Esophagus squamous epithelium (tissue), 5 donors: ENCODE data around the gene GALC. TPM values are rescaled to one million over a fixed set of nuclear protein-coding genes. Genes with fewer than 3 reads are reported as not detected.

Source experiments
- DNase-seq: peaks from one replicate; lab custom pipeline; 2025; lab: John Stamatoyannopoulos, UW
- H3K27ac ChIP-seq, 4 donors: fragments of 200-600 bp; sonication (generic); one replicate each; pipeline ENCODE4 v1.5.1; 2016 to 2019; ENCODE audit warnings: mild to moderate bottlenecking in 1 of 4
- H3K27me3 ChIP-seq, 4 donors: fragments of 200-600 bp; sonication (generic); 1 replicate in 3 of 4; 2 replicates in 1 of 4; pipeline versions ENCODE4 v1.5.1 to v1.6.0; 2017 to 2021; ENCODE audit warnings: antibody characterized with exemption in 1 of 4
- H3K36me3 ChIP-seq, 3 donors: fragments of 200-600 bp; sonication (generic); one replicate each; pipeline ENCODE4 v1.5.1; 2016 to 2019
- H3K4me1 ChIP-seq, 3 donors: fragments of 200-600 bp; sonication (generic); one replicate each; pipeline ENCODE4 v1.5.1; 2017 to 2019
- H3K4me3 ChIP-seq, 4 donors: fragments of 200-600 bp; sonication (generic); 1 replicate in 3 of 4; 2 replicates in 1 of 4; pipeline ENCODE4 v1.5.1; 2016 to 2019; ENCODE audit warnings: mild to moderate bottlenecking in 2 of 4, moderate library complexity in 1 of 4
- H3K9me3 ChIP-seq, 3 donors: fragments of 200-600 bp; sonication (generic); one replicate each; pipeline ENCODE4 v1.5.1; 2016 to 2019
- CTCF ChIP-seq, 6 experiments: fragments of 450-650 bp in 4 of 6; fragments of 200-600 bp in 2 of 6; sonication (generic) in 2 of 6; IDR thresholded peaks; one replicate each; pipeline ENCODE4 v1.5.1; 2016 to 2019; ENCODE audit warnings: antibody characterized with exemption in 6 of 6, mild to moderate bottlenecking in 4 of 6, moderate library complexity in 4 of 6
- POLR2A ChIP-seq, 4 donors: fragments of 450-650 bp; IDR thresholded peaks; one replicate each; pipeline ENCODE4 v1.6.1; 2017; ENCODE audit warnings: antibody characterized with exemption in 4 of 4, mild to moderate bottlenecking in 4 of 4, moderate library complexity in 3 of 4
- WGBS, 2 donors: methylation state at CpG; one replicate each; pipeline ENCODE4 v1.1.5; 2018; 5-methylcytosine and 5-hydroxymethylcytosine counted together
- intact Hi-C: fragments of 100-400 bp; cut with DNase I; formaldehyde crosslinking; loops from one replicate; pipeline ENCODE4 v1.15.0; 2022
- total RNA-seq, 4 donors: library from RNA; depleted of rRNA; stranded (reverse); fragments of >200 nt; gene quantifications; one replicate each; pipeline ENCODE4 v1.1.0, GENCODE V29; 2016
- donor health status: DM: yes; HTN: yes; CAD: no.

Gene GALC
- total RNA-seq, 4 donors from 2014 or later, result 3.4 to 15.8 (median 10.8) TPM

GRCh38 chr14:87901652-87902051 lies 91.3 kb downstream of the GALC start:
- Histone ChIP-seq H3K4me3 (no peak overlapping the region), H3K4me1 (no peaks in the 10 kb centered on the region), H3K9me3 (no peaks in the 10 kb centered on the region), H3K27ac (no peak overlapping the region), H3K27me3 (peaks cover 0 to 3% (median 0%) of the 10 kb centered on the region in 4 donors), H3K36me3 (no peaks in the 10 kb centered on the region)
- no peak for TF ChIP-seq POLR2A (IDR thresholded peaks at IDR 0.05)
- no peak for TF ChIP-seq CTCF (IDR thresholded peaks at IDR 0.05)
- intact Hi-C loops, result no loop called here
- no peak for DNase-seq

DNA sequence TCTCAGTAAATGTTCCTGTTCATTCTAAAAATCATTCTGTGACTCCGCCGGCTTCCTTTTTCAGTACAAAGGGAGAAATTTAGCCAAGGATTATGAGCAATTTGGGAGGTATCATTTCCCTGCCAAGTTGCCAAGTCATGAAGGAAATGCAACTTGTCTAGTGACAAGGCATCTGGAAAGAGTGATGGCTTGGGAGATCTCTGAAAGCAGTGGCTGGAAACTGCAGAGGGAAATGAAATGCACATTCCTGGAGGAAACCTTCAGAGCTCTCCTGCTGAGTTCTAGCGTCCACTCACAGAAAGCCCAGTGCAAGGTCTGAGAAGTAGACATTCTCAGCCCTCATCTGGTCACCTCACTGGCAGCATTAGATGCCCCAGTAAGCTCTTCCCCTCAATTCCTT lies 91.7 kb downstream of the GALC start:
- Histone ChIP-seq H3K4me3 (no peak overlapping the region), H3K4me1 (no peaks in the 10 kb centered on the region), H3K27ac (no peak overlapping the region), H3K9me3 (no peaks in the 10 kb centered on the region), H3K36me3 (no peaks in the 10 kb centered on the region), H3K27me3 (peaks cover 0 to 3% (median 0%) of the 10 kb centered on the region in 4 donors)
- DNase-seq, result no peak
- intact Hi-C loops, result no loop called here
- TF ChIP-seq CTCF (IDR thresholded peaks at IDR 0.05), result no peak
- TF ChIP-seq POLR2A (IDR thresholded peaks at IDR 0.05), result no peak
- 50 to 58% methylated on average over 3 of the region's 3 CpGs for WGBS, 2 donors

DNA sequence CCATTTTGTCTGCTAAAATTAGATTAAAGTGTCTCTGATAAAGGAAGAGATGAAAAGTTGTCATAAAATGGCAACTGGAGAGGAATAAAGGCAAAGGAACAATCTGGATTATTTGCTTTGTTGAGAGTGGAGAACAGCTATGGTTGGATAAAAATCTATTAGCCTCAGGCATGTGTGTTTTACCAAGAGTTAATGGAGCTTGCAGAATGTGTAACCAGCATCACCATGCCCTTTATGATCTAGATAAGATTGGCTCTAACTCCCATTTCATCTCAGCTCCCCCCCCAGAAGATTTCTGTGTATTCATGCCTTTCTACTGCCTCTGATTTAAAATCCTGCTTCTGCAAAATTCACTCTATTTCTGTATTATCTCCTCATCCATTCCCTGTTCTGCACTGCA lies 93.8 kb downstream of the GALC start:
- H3K36me3 ChIP-seq, result no peaks in the 10 kb centered on the region
- no peak for DNase-seq
- no peak overlapping the region for H3K27ac ChIP-seq
- H3K4me1 ChIP-seq, result no peaks in the 10 kb centered on the region
- no peak overlapping the region for H3K4me3 ChIP-seq
- H3K27me3 ChIP-seq, result no peaks in the 10 kb centered on the region
- H3K9me3 ChIP-seq, result no peaks in the 10 kb centered on the region
- TF ChIP-seq CTCF (IDR thresholded peaks at IDR 0.05) (no peak), POLR2A (IDR thresholded peaks at IDR 0.05) (no peak)
- intact Hi-C loops, result no loop called here

GRCh38 chr14:87898301-87898700 lies 94.7 kb downstream of the GALC start:
- Histone ChIP-seq H3K27ac (no peak overlapping the region), H3K4me3 (no peak overlapping the region), H3K27me3 (no peaks in the 10 kb centered on the region), H3K9me3 (no peaks in the 10 kb centered on the region), H3K36me3 (no peaks in the 10 kb centered on the region), H3K4me1 (no peaks in the 10 kb centered on the region)
- intact Hi-C loops, result no loop called here
- TF ChIP-seq CTCF (IDR thresholded peaks at IDR 0.05), result no peak
- no peak for TF ChIP-seq POLR2A (IDR thresholded peaks at IDR 0.05)
- no peak for DNase-seq
- WGBS, 2 donors, result 59 to 83% methylated on average over 3 of the region's 3 CpGs

DNA sequence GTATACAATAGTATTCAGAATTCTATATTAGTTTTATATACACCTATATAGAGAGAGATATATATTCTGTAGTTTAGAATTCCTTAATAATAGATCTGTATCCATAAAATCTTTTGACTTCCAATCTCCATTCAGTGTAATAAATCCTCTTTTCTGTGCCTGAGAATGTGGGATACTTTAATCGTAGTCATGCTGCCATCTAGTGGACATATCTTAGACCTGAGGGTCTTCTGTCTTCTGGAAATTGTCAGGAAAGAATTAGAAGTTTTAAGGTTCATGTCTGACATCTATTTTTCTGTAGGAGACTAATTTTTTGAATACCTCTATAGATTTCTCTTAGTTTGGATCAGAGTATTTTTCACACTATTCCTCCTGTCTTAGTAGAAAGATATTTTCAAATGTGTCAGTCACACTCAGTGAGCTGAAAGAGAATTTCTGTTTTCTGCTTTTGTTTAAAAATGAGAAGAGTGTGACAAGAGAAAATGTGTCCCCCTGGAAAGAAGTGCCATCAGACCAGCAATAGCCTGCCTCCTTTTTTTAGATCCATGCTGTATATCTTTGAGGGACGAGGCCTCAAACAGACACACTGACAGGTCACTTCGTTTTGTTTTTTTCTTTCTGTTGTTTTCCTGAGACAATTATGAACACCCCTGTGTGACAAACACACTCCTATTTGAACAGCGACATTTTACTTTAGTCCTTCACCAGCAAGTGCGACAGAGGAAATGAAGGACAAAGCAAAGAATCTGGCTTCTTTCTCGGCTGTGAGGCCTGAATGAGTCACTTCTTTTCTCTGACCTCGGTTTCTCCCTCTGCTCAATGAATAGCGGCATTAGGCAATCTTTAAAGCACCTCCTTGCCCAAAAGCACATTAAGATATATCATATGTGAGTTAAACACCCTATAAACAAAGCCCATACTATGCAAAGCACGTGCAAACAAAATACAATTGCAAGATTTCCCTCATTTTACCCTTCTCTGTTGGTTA lies 96.3 kb downstream of the GALC start:
- Histone ChIP-seq H3K27ac (no peak overlapping the region), H3K4me1 (no peaks in the 10 kb centered on the region), H3K9me3 (no peaks in the 10 kb centered on the region), H3K36me3 (no peaks in the 10 kb centered on the region), H3K27me3 (no peaks in the 10 kb centered on the region), H3K4me3 (no peak overlapping the region)
- 42 to 52% methylated on average over 9 of the region's 9 CpGs for WGBS, 2 donors
- intact Hi-C loops, result no loop called here
- peak in 4 of 6 experiments; percentile 29 to 59 (median 53) for TF ChIP-seq CTCF (IDR thresholded peaks at IDR 0.05)
- TF ChIP-seq POLR2A (IDR thresholded peaks at IDR 0.05), result no peak
- no peak for DNase-seq
